ENCODE measurements around the gene DNAH1. TPM values are rescaled to one million over a fixed set of nuclear protein-coding genes. Genes with fewer than 3 reads are reported as not detected.

Gene DNAH1
- total and polyA plus RNA-seq, 2 experiments from 2014 or later, result 0.81 to 1.8 TPM

GRCh38 chr3:52289338-52289746 lies 26.8 kb upstream of the DNAH1 start:
- no peak overlapping the region for H2AFZ ChIP-seq
- H3K27ac ChIP-seq (ENCODE audit: low read depth), result no peak overlapping the region
- H3K4me1 ChIP-seq (ENCODE audit: insufficient read depth), result peaks cover 13% of the 10 kb centered on the region; the same call in 1 of the 2 replicates
- ATAC-seq (no peak), DNase-seq (ENCODE audit: low spot score) (no peak)
- no peaks in the 10 kb centered on the region; the same call in 2 of the 3 replicates for H3K36me3 Mint-ChIP-seq (ENCODE audit: low read depth)
- no peaks in the 10 kb centered on the region for H3K9me3 Mint-ChIP-seq
- no peaks in the 10 kb centered on the region for H3K27me3 ChIP-seq (ENCODE audit: insufficient read depth)
- H3K79me2 ChIP-seq (replicated peaks; ENCODE audit: insufficient read depth), result peaks cover 7% of the 10 kb centered on the region; the same call in 1 of the 2 replicates
- H3K27me3 Mint-ChIP-seq (ENCODE audit: insufficient read depth, low read depth, poor library complexity), result peaks cover 7% of the 10 kb centered on the region
- no peak overlapping the region for H3K27ac Mint-ChIP-seq
- H4K20me1 ChIP-seq (replicated peaks; ENCODE audit: insufficient read depth), result no peaks in the 10 kb centered on the region
- no peak overlapping the region for H3K4me3 ChIP-seq
- no peaks in the 10 kb centered on the region for H3K9me2 ChIP-seq (ENCODE audit: insufficient read depth)
- peaks cover 9% of the 10 kb centered on the region for H3K4me1 Mint-ChIP-seq
- peak overlapping the region; percentile 99; the same call in 2 of the 3 replicates for H3K4me3 Mint-ChIP-seq
- H3K4me2 ChIP-seq, result no peak overlapping the region
- no peaks in the 10 kb centered on the region for H3K36me3 ChIP-seq (ENCODE audit: insufficient read depth)
- H3F3A ChIP-seq (replicated peaks; ENCODE audit: low read depth), result peaks cover 9% of the 10 kb centered on the region
- TF ChIP-seq EZH2phosphoT487 (IDR thresholded peaks at IDR 0.05; ENCODE audit: unreplicated experiment) (no peak), STAT1 (IDR thresholded peaks at IDR 0.05; ENCODE audit: unreplicated experiment) (no peak), ZNF331 (CRISPR knock-in tag; IDR thresholded peaks at IDR 0.05; ENCODE audit: low read depth) (no peak), ZNF462 (CRISPR knock-in tag; IDR thresholded peaks at IDR 0.05) (no peak), JUNB (IDR thresholded peaks at IDR 0.05; ENCODE audit: unreplicated experiment) (no peak), EZH2 (IDR thresholded peaks at IDR 0.05; ENCODE audit: low read depth, unreplicated experiment) (no peak), ZNF114 (CRISPR knock-in tag; IDR thresholded peaks at IDR 0.05) (no peak), CREB1 (CRISPR knock-in tag; IDR thresholded peaks at IDR 0.05; ENCODE audit: low read depth) (no peak), ETS1 (IDR thresholded peaks at IDR 0.05) (no peak), NANOG (IDR thresholded peaks at IDR 0.05; ENCODE audit: borderline replicate concordance) (no peak), CTCF (conservative IDR thresholded peaks at IDR 0.05; ENCODE audit: low read depth in 2 of 2) (no peak), POLR2AphosphoS5 (IDR thresholded peaks at IDR 0.05; ENCODE audit: low read depth) (no peak)
- TF ChIP-seq, protein P1, sequence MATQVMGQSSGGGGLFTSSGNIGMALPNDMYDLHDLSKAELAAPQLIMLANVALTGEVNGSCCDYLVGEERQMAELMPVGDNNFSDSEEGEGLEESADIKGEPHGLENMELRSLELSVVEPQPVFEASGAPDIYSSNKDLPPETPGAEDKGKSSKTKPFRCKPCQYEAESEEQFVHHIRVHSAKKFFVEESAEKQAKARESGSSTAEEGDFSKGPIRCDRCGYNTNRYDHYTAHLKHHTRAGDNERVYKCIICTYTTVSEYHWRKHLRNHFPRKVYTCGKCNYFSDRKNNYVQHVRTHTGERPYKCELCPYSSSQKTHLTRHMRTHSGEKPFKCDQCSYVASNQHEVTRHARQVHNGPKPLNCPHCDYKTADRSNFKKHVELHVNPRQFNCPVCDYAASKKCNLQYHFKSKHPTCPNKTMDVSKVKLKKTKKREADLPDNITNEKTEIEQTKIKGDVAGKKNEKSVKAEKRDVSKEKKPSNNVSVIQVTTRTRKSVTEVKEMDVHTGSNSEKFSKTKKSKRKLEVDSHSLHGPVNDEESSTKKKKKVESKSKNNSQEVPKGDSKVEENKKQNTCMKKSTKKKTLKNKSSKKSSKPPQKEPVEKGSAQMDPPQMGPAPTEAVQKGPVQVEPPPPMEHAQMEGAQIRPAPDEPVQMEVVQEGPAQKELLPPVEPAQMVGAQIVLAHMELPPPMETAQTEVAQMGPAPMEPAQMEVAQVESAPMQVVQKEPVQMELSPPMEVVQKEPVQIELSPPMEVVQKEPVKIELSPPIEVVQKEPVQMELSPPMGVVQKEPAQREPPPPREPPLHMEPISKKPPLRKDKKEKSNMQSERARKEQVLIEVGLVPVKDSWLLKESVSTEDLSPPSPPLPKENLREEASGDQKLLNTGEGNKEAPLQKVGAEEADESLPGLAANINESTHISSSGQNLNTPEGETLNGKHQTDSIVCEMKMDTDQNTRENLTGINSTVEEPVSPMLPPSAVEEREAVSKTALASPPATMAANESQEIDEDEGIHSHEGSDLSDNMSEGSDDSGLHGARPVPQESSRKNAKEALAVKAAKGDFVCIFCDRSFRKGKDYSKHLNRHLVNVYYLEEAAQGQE (IDR thresholded peaks at IDR 0.05; ENCODE audit: unreplicated experiment), result no peak

Data from GM23338 (cell line).